ENCODE measurements around the gene NEK1.

GRCh38 chr4:169412046-169412445 lies 200.3 kb downstream of the NEK1 start:
- TF ChIP-seq EZH2 (IDR thresholded peaks at IDR 0.05; ENCODE audit: insufficient read depth, poor library complexity, severe bottlenecking): no peak
- no peak for TF ChIP-seq EZH2phosphoT487 (IDR thresholded peaks at IDR 0.05; ENCODE audit: insufficient read depth, low read depth)
